ENCODE data around the gene DSC2. TPM values are rescaled to one million over a fixed set of nuclear protein-coding genes. Genes with fewer than 3 reads are reported as not detected.

The DSC2 gene
- total RNA-seq, 1 experiment from 2014 or later = 22.7 TPM

DNA sequence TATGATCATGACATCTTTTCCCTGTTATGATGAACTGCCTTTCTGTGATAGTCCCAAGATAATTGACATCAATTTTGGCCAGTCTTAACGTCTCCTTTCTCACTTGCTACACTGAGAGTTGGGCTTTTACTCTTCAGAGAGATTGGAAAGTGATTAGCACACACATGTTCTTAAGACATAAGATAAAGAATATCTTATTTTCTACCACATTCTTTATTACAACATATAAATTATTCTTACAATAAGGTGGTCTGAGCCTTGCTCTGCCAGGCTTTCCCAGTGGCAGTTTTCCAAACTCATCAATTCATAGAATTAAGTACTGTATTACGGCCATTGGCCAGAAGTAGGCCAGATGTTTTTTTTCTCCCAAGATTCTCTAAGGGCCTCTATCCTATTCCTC is 54.0 kb downstream of the DSC2 start:
- ChIA-PET POLR2A (no interaction called here), CTCF (no interaction called here)
- intact Hi-C loops (cut with micrococcal nuclease; ENCODE audit: unreplicated experiment) = no loop called here
- H3K36me3 ChIP-seq (ENCODE audit: control insufficient read depth, insufficient read depth, low read length) = no peaks in the 10 kb centered on the region
- peaks cover 3% of the 10 kb centered on the region for H3K27me3 Mint-ChIP-seq (ENCODE audit: insufficient read depth, unreplicated experiment)
- no peaks in the 10 kb centered on the region for H3K27me3 ChIP-seq (replicated peaks; ENCODE audit: control insufficient read depth, insufficient read depth, low read length)
- DNase-seq = no peak
- no peak overlapping the region for H3K4me3 ChIP-seq (ENCODE audit: low read depth, low read length)
- H3K4me3 Mint-ChIP-seq (ENCODE audit: unreplicated experiment) = no peak overlapping the region
- H3K4me1 ChIP-seq = no peaks in the 10 kb centered on the region
- peaks cover 6% of the 10 kb centered on the region for H3K4me1 Mint-ChIP-seq (ENCODE audit: low read depth, unreplicated experiment)
- no peak overlapping the region for H3K27ac Mint-ChIP-seq (ENCODE audit: unreplicated experiment)
- TF ChIP-seq, protein P1, sequence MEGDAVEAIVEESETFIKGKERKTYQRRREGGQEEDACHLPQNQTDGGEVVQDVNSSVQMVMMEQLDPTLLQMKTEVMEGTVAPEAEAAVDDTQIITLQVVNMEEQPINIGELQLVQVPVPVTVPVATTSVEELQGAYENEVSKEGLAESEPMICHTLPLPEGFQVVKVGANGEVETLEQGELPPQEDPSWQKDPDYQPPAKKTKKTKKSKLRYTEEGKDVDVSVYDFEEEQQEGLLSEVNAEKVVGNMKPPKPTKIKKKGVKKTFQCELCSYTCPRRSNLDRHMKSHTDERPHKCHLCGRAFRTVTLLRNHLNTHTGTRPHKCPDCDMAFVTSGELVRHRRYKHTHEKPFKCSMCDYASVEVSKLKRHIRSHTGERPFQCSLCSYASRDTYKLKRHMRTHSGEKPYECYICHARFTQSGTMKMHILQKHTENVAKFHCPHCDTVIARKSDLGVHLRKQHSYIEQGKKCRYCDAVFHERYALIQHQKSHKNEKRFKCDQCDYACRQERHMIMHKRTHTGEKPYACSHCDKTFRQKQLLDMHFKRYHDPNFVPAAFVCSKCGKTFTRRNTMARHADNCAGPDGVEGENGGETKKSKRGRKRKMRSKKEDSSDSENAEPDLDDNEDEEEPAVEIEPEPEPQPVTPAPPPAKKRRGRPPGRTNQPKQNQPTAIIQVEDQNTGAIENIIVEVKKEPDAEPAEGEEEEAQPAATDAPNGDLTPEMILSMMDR (IDR thresholded peaks at IDR 0.05; ENCODE audit: insufficient read depth in 1 of 2, low read depth in 1 of 2, low read length in 1 of 2, severe bottlenecking in 1 of 2, unreplicated experiment in 1 of 2) = no peak
- no TSS peak for BruUV-seq (replicated peaks)
- no peaks in the 10 kb centered on the region for H3K9me3 Mint-ChIP-seq (ENCODE audit: unreplicated experiment)
- no peaks in the 10 kb centered on the region for H3K36me3 Mint-ChIP-seq (ENCODE audit: insufficient read depth, unreplicated experiment)
- no peaks in the 10 kb centered on the region for H3K9me3 ChIP-seq

DNA sequence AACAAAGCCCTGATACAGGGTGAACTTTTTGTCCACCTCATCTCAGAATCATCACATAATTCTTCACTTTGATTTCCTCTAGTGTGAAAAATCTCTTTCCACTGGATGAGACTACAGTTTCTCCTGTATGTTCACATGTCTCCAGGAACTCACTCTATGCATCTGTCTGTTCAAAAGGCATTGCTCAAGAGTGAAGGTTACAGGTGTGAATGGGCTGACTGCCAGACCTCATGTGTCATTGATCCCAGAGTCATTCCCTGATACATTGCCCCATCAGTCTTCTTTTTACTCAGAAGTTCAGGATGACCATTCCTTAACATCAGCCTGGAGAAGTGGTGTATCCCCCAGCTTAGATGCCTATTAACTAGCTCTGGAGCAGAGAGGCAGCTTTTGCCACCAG is 55.3 kb downstream of the DSC2 start:
- H3K36me3 Mint-ChIP-seq (ENCODE audit: insufficient read depth, unreplicated experiment) = no peaks in the 10 kb centered on the region
- Histone ChIP-seq H3K4me1 (no peaks in the 10 kb centered on the region), H3K27me3 (replicated peaks; ENCODE audit: control insufficient read depth, insufficient read depth, low read length) (no peaks in the 10 kb centered on the region), H3K36me3 (ENCODE audit: control insufficient read depth, insufficient read depth, low read length) (no peaks in the 10 kb centered on the region), H3K4me3 (ENCODE audit: low read depth, low read length) (no peak overlapping the region), H3K9me3 (no peaks in the 10 kb centered on the region)
- peaks cover 5% of the 10 kb centered on the region for H3K27me3 Mint-ChIP-seq (ENCODE audit: insufficient read depth, unreplicated experiment)
- H3K9me3 Mint-ChIP-seq (ENCODE audit: unreplicated experiment) = no peaks in the 10 kb centered on the region
- H3K4me1 Mint-ChIP-seq (ENCODE audit: low read depth, unreplicated experiment) = peaks cover 6% of the 10 kb centered on the region
- BruUV-seq (replicated peaks) = no TSS peak
- ChIA-PET CTCF (no interaction called here), POLR2A (no interaction called here)
- DNase-seq = no peak
- TF ChIP-seq, protein P1 (IDR thresholded peaks at IDR 0.05; ENCODE audit: insufficient read depth in 1 of 2, low read depth in 1 of 2, low read length in 1 of 2, severe bottlenecking in 1 of 2, unreplicated experiment in 1 of 2) = no peak
- no peak overlapping the region for H3K4me3 Mint-ChIP-seq (ENCODE audit: unreplicated experiment)
- no peak overlapping the region for H3K27ac Mint-ChIP-seq (ENCODE audit: unreplicated experiment)
- intact Hi-C loops (cut with micrococcal nuclease; ENCODE audit: unreplicated experiment) = no loop called here

DNA sequence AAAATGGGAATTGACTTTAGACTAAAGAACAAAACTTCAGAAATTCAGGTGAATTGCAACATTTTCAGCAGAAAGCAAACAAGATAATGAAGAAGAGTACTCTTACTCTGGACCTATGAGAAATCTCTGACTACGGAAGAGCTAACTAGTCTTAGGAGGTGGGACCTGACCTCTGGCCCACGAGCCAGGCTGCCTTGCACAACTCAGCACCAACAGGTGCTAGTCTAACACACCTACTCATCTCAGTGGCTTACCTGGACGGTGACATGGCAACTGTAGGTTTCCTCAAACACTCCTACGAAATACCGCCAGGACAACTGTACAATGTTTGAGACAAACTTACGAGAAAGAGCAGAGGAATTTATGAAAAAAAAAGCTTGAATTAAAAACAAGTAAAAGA is 56.6 kb downstream of the DSC2 start:
- Mint-ChIP-seq H3K9me3 (ENCODE audit: unreplicated experiment) (no peaks in the 10 kb centered on the region), H3K27ac (ENCODE audit: unreplicated experiment) (no peak overlapping the region), H3K36me3 (ENCODE audit: insufficient read depth, unreplicated experiment) (no peaks in the 10 kb centered on the region), H3K27me3 (ENCODE audit: insufficient read depth, unreplicated experiment) (peaks cover 5% of the 10 kb centered on the region), H3K4me1 (ENCODE audit: low read depth, unreplicated experiment) (peaks cover 6% of the 10 kb centered on the region), H3K4me3 (ENCODE audit: unreplicated experiment) (no peak overlapping the region)
- ChIA-PET POLR2A (no interaction called here), CTCF (no interaction called here)
- peak in 1 of 2 experiments; percentile 3 for DNase-seq
- Histone ChIP-seq H3K27me3 (replicated peaks; ENCODE audit: control insufficient read depth, insufficient read depth, low read length) (no peaks in the 10 kb centered on the region), H3K9me3 (no peaks in the 10 kb centered on the region), H3K4me3 (ENCODE audit: low read depth, low read length) (no peak overlapping the region), H3K4me1 (no peaks in the 10 kb centered on the region), H3K36me3 (ENCODE audit: control insufficient read depth, insufficient read depth, low read length) (no peaks in the 10 kb centered on the region)
- TF ChIP-seq, protein P1 (IDR thresholded peaks at IDR 0.05; ENCODE audit: insufficient read depth in 1 of 2, low read depth in 1 of 2, low read length in 1 of 2, severe bottlenecking in 1 of 2, unreplicated experiment in 1 of 2) = no peak
- BruUV-seq (replicated peaks) = no TSS peak
- intact Hi-C loops (cut with micrococcal nuclease; ENCODE audit: unreplicated experiment) = no loop called here
